Caco-2 (cell line): ENCODE data around the gene ATP1B2. TPM values are rescaled to one million over a fixed set of nuclear protein-coding genes. Genes with fewer than 3 reads are reported as not detected.

Experiments
- BruUV-seq: library from RNA; stranded (reverse); fragments of 400-500 nt; replicated peaks from 2 replicates; lab custom pipeline; 2021; lab: Mats Ljungman, UMichigan
- CTCF ChIA-PET: fragments of 300-600 bp; sonication (Branson Sonifier 250); formaldehyde crosslinking; loops from one replicate; lab custom pipeline; 2022; ENCODE audit warnings: antibody characterized with exemption; lab: Charles Lee
- POLR2A ChIA-PET: fragments of 300-600 bp; sonication (Branson Sonifier 250); formaldehyde crosslinking; loops from one replicate; lab custom pipeline; 2022; ENCODE audit warnings: antibody characterized with exemption; lab: Charles Lee
- DNase-seq, 2 experiments: peaks; one replicate each; pipeline versions ENCODE4 v3.0.0 to v3.0.0-alpha.2; 2020 to 2022
- H3K27me3 ChIP-seq: replicated peaks from 2 replicates; pipeline ENCODE4 v1.6.0; 2011; ENCODE audit warnings: low read length; ENCODE audit not compliant: control insufficient read depth, insufficient read depth
- H3K36me3 ChIP-seq: 2 replicates; pipeline ENCODE4 v1.5.1; 2011; ENCODE audit warnings: low read length; ENCODE audit not compliant: control insufficient read depth, insufficient read depth
- H3K4me1 ChIP-seq: fragments of 250-450 bp; sonication (Bioruptor Pico); 2 replicates; pipeline ENCODE4 v1.5.1; 2020; ENCODE audit warnings: mild to moderate bottlenecking
- H3K4me3 ChIP-seq: 2 replicates; pipeline ENCODE4 v1.5.1; 2011; ENCODE audit warnings: low read depth, mild to moderate bottlenecking, control low read depth, low read length
- H3K9me3 ChIP-seq: fragments of 250-450 bp; sonication (Bioruptor Pico); 2 replicates; pipeline ENCODE4 v1.5.1; 2020; ENCODE audit warnings: mild to moderate bottlenecking, moderate library complexity
- H3K27ac Mint-ChIP-seq: one replicate; pipeline ENCODE4 v1.8.0; 2022; ENCODE audit warnings: mixed read lengths; ENCODE audit not compliant: unreplicated experiment
- H3K27me3 Mint-ChIP-seq: one replicate; pipeline ENCODE4 v1.8.0; 2022; ENCODE audit warnings: mixed read lengths; ENCODE audit not compliant: insufficient read depth, unreplicated experiment
- H3K36me3 Mint-ChIP-seq: one replicate; pipeline ENCODE4 v1.8.0; 2022; ENCODE audit warnings: mild to moderate bottlenecking, mixed read lengths; ENCODE audit not compliant: insufficient read depth, unreplicated experiment
- H3K4me1 Mint-ChIP-seq: one replicate; pipeline ENCODE4 v1.8.0; 2022; ENCODE audit warnings: low read depth, mixed read lengths; ENCODE audit not compliant: unreplicated experiment
- H3K4me3 Mint-ChIP-seq: one replicate; pipeline ENCODE4 v1.8.0; 2022; ENCODE audit warnings: mild to moderate bottlenecking, moderate library complexity, mixed read lengths; ENCODE audit not compliant: unreplicated experiment
- H3K9me3 Mint-ChIP-seq: one replicate; pipeline ENCODE4 v1.8.0; 2022; ENCODE audit warnings: mixed read lengths; ENCODE audit not compliant: unreplicated experiment
- intact Hi-C: fragments of 100-400 bp; cut with micrococcal nuclease; formaldehyde crosslinking; loops from one replicate; pipeline ENCODE4 v1.10.0; 2022; ENCODE audit not compliant: unreplicated experiment
- total RNA-seq: library from RNA; stranded (reverse); gene quantifications from 2 replicates; pipeline ENCODE4 v1.2.3, GENCODE V29; 2022
- TF ChIP-seq, protein P1 (sequence below), 2 experiments: fragments of 200-600 bp in 1 of 2; IDR thresholded peaks; 1 replicate in 1 of 2; 2 replicates in 1 of 2; pipeline versions ENCODE4 v1.5.1 to v1.8.0; 2011 to 2022; ENCODE audit warnings: antibody characterized with exemption in 1 of 2, control low read depth in 1 of 2, inconsistent platforms in 1 of 2, low read depth in 1 of 2, low read length in 1 of 2, mild to moderate bottlenecking in 1 of 2, moderate library complexity in 1 of 2; ENCODE audit not compliant: insufficient read depth in 1 of 2, severe bottlenecking in 1 of 2, unreplicated experiment in 1 of 2

The ATP1B2 gene
- total RNA-seq, 1 experiment from 2014 or later = 0.11 TPM

DNA sequence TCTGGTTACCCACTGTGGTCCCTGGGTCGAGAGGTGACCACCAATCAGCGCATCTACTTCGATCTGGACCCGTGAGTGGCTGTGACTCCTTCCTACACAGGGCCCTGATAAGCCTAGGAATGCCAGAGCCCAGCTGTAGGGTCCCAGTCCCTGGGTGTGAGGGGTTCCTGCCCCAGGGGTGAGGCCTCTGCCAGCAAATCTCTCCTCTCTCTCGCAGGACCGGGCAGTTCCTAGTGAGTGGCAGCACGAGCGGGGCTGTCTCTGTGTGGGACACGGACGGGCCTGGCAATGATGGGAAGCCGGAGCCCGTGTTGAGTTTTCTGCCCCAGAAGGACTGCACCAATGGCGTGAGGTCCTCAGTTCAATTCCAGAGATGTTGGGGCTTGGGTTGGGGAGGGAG lies 52.0 kb downstream of the ATP1B2 start:
- CTCF ChIA-PET = interaction anchor here (1.3 to 1.7 kb wide), 2 partner anchors 14 to 15 kb away, joined by 4 to 12 read pairs; partner anchors contain the start of genes TP53 and WRAP53
- Histone ChIP-seq H3K4me3 (no peak overlapping the region), H3K4me1 (no peaks in the 10 kb centered on the region), H3K36me3 (no peaks in the 10 kb centered on the region), H3K9me3 (no peaks in the 10 kb centered on the region), H3K27me3 (no peaks in the 10 kb centered on the region)
- no peaks in the 10 kb centered on the region for H3K27me3 Mint-ChIP-seq
- no peaks in the 10 kb centered on the region for H3K36me3 Mint-ChIP-seq
- intact Hi-C loops = no loop called here
- no peaks in the 10 kb centered on the region for H3K9me3 Mint-ChIP-seq
- H3K4me3 Mint-ChIP-seq = no peak overlapping the region
- H3K4me1 Mint-ChIP-seq = no peaks in the 10 kb centered on the region
- TF ChIP-seq, protein P1, sequence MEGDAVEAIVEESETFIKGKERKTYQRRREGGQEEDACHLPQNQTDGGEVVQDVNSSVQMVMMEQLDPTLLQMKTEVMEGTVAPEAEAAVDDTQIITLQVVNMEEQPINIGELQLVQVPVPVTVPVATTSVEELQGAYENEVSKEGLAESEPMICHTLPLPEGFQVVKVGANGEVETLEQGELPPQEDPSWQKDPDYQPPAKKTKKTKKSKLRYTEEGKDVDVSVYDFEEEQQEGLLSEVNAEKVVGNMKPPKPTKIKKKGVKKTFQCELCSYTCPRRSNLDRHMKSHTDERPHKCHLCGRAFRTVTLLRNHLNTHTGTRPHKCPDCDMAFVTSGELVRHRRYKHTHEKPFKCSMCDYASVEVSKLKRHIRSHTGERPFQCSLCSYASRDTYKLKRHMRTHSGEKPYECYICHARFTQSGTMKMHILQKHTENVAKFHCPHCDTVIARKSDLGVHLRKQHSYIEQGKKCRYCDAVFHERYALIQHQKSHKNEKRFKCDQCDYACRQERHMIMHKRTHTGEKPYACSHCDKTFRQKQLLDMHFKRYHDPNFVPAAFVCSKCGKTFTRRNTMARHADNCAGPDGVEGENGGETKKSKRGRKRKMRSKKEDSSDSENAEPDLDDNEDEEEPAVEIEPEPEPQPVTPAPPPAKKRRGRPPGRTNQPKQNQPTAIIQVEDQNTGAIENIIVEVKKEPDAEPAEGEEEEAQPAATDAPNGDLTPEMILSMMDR (IDR thresholded peaks at IDR 0.05; ENCODE audit: insufficient read depth in 1 of 2, low read depth in 1 of 2, low read length in 1 of 2, severe bottlenecking in 1 of 2, unreplicated experiment in 1 of 2) = no peak
- BruUV-seq = no TSS peak
- DNase-seq = no peak
- no peak overlapping the region for H3K27ac Mint-ChIP-seq
- POLR2A ChIA-PET = interaction anchor here (0.6 kb wide), 2 partner anchors 67 to 119 kb away, joined by 8 to 9 read pairs; partner anchors contain the start of gene MPDU1

DNA sequence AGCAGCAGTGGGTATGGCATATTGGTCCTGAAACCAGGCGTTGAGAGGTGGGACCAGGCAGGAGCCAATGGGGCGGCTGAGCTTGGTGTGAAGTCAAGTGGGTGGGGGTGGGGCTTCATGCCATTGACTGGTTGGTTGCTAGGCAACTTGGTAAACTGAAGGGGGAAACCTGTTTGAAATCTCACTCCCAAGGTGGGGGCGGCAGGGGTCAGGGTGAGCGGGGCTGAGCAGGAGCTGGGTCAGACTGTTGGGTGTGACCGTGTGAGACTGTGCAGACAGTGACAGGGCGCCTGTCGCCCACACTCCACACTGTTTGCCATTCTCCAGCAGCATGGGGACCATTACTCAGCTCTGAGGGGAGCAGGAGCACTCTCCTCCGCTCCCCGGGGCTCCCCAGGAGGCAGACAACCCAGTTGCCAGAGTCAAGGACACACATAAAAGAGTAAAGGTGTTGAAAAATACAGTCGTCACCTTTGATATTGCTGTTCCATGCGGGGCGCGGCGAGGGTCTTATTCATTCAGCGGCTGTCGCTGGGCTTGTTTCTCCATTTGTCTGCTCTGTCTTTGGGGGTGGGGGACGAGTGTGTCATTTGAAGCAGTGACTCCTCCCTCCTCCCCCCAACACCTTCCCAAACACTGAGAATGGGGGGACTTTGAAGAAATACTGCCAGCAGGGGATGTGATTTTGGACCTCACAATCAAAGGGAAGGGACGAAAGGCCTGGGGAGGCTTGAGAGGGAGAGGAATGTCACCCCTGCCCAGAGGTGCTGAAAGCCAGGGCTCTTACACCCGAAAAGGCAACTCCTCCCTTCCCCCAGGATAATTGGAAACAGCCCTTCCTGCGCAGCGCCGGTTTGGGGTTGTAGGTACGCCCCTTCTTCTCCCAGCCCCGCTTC lies 53.1 kb downstream of the ATP1B2 start:
- Histone ChIP-seq H3K27me3 (no peaks in the 10 kb centered on the region), H3K4me3 (no peak overlapping the region), H3K36me3 (no peaks in the 10 kb centered on the region), H3K4me1 (no peaks in the 10 kb centered on the region), H3K9me3 (no peaks in the 10 kb centered on the region)
- DNase-seq = peak; percentile 44 to 59
- Mint-ChIP-seq H3K9me3 (no peaks in the 10 kb centered on the region), H3K27me3 (no peaks in the 10 kb centered on the region), H3K27ac (peak overlapping the region; percentile 84), H3K36me3 (no peaks in the 10 kb centered on the region), H3K4me3 (peak overlapping the region; percentile 73), H3K4me1 (no peaks in the 10 kb centered on the region)
- intact Hi-C loops = no loop called here
- no TSS peak for BruUV-seq
- CTCF ChIA-PET = interaction anchor here (0.6 to 1.7 kb wide), 4 partner anchors 16 to 285 kb away, joined by 3 to 12 read pairs (median 7); partner anchors contain the start of genes TP53 and WRAP53
- POLR2A ChIA-PET = interaction anchor here (0.6 kb wide), 2 partner anchors 66 to 120 kb away, joined by 8 to 9 read pairs; partner anchors contain the start of gene MPDU1
- TF ChIP-seq, protein P1 (IDR thresholded peaks at IDR 0.05; ENCODE audit: insufficient read depth in 1 of 2, low read depth in 1 of 2, low read length in 1 of 2, severe bottlenecking in 1 of 2, unreplicated experiment in 1 of 2) = no peak

DNA sequence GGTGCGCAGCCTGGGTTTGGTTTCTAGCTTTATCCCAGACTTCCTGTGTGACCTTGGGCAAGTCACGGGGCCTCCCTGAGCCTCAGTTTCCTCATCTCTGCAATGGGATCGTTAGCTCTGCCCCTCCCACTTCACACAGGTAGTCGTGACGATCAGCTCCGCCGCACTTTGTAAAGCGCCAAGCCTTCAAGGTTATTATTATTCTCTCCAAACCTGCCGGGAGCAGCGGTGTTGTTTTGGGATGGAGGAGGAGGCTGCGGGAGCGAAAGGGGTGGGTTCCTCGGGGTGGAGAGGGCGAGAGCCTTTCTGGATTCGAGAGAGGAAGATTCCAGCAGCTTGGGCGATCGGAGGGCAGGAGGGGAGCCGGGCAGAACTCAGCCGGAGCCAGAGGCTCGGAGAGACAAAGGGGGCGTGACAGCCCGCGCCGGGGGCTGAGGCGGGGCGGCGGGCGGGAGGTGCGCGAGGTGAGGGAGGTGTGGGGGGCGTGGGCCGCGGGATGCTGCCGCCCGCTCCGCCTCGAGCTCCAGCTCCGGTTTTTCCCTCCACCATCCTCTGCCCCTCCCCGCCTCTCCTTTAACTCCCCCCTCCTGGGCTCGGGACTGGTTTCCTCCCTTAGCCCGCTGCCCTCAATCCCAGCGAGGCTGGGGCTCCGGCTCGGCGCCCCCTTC lies 54.0 kb downstream of the ATP1B2 start, which contains the start of gene EFNB3:
TSS of gene EFNB3 (plus strand) at position 602 of the 668 bp plus-strand sequence. CDS start 397 bp downstream, outside the sequence.
- peak in 1 of 2 experiments; percentile 60 for DNase-seq
- no peaks in the 10 kb centered on the region for H3K36me3 Mint-ChIP-seq
- Histone ChIP-seq H3K4me3 (peak within 1 kb of the TSS; percentile 50), H3K36me3 (no peaks in the 10 kb centered on the region), H3K4me1 (no peaks in the 10 kb centered on the region), H3K9me3 (no peaks in the 10 kb centered on the region), H3K27me3 (no peaks in the 10 kb centered on the region)
- H3K4me3 Mint-ChIP-seq = peak within 1 kb of the TSS; percentile 73
- no TSS peak for BruUV-seq
- CTCF ChIA-PET = interaction anchor here (3.3 kb wide), 1 partner anchor 12 kb away, joined by 24 read pairs; the partner anchor contains the start of gene DNAH2
- POLR2A ChIA-PET = interaction anchor here (0.6 to 1.0 kb wide), 2 partner anchors 17 to 53 kb away, joined by 3 to 4 read pairs; partner anchors contain the start of gene TP53
- TF ChIP-seq, protein P1 (IDR thresholded peaks at IDR 0.05; ENCODE audit: insufficient read depth in 1 of 2, low read depth in 1 of 2, low read length in 1 of 2, severe bottlenecking in 1 of 2, unreplicated experiment in 1 of 2) = no peak
- H3K27ac Mint-ChIP-seq = no peak within 1 kb of the TSS
- no peaks in the 10 kb centered on the region for H3K4me1 Mint-ChIP-seq
- intact Hi-C loops = no loop called here
- no peaks in the 10 kb centered on the region for H3K27me3 Mint-ChIP-seq
- H3K9me3 Mint-ChIP-seq = no peaks in the 10 kb centered on the region
